ENCODE data around the gene ACTG1. TPM values are rescaled to one million over a fixed set of nuclear protein-coding genes. Genes with fewer than 3 reads are reported as not detected.

Gene ACTG1
- total RNA-seq, 1 donor from 2014 or later: 2,949 TPM

DNA sequence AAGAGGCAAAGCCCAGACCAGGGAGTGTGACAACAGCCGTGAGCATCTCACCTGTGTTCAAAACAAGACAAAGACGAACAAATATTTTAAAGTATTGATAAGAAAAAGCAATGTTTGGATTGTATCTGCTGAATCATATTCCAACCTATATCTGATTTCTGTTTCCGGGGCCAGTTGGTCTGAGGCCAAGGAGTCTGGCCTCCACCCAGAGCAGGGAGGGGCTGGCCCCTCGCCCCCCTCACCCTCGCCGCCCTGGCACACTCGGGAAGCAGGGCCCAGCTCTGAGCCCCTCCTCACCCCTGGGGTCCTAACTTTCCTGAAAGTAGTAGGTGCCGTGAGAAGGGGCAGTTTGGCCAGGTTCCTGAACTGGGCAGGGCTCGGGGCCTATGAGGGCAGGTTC, 48.0 kb downstream of the ACTG1 start:
- ChIA-PET CTCF (no interaction called here), POLR2A (no interaction called here)
- TF ChIP-seq, protein P1, sequence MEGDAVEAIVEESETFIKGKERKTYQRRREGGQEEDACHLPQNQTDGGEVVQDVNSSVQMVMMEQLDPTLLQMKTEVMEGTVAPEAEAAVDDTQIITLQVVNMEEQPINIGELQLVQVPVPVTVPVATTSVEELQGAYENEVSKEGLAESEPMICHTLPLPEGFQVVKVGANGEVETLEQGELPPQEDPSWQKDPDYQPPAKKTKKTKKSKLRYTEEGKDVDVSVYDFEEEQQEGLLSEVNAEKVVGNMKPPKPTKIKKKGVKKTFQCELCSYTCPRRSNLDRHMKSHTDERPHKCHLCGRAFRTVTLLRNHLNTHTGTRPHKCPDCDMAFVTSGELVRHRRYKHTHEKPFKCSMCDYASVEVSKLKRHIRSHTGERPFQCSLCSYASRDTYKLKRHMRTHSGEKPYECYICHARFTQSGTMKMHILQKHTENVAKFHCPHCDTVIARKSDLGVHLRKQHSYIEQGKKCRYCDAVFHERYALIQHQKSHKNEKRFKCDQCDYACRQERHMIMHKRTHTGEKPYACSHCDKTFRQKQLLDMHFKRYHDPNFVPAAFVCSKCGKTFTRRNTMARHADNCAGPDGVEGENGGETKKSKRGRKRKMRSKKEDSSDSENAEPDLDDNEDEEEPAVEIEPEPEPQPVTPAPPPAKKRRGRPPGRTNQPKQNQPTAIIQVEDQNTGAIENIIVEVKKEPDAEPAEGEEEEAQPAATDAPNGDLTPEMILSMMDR (IDR thresholded peaks at IDR 0.05): no peak
- Mint-ChIP-seq H3K27me3 (no peaks in the 10 kb centered on the region), H3K36me3 (ENCODE audit: low read depth) (no peaks in the 10 kb centered on the region), H3K9me3 (no peaks in the 10 kb centered on the region), H3K27ac (no peak overlapping the region), H3K4me3 (no peak overlapping the region), H3K4me1 (no peaks in the 10 kb centered on the region)
- ATAC-seq (ENCODE audit: low read depth) (no peak), DNase-seq (no peak)
- intact Hi-C loops (cut with micrococcal nuclease): no loop called here

DNA sequence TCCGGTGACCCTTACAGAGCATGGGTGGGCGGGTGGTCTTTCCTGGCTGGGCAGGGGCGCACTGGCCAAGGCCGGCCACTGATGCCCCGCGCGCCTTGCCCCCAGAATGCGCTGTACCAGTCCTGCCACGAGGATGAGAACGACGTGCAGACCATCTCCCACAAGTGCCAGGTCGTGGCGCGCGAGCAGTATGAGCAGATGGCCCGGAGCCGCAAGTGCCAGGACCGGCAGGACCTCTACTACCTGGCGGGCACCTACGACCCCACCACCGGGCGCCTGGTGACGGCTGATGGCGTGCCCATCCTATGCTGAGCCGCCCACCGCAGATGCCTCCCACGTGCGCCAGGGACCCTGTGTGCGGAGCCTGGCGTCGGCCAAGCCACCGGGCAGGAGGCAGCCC, 49.1 kb downstream of the ACTG1 start:
- DNase-seq: no peak
- TF ChIP-seq, protein P1 (IDR thresholded peaks at IDR 0.05): no peak
- no peak for ATAC-seq (ENCODE audit: low read depth)
- Mint-ChIP-seq H3K36me3 (ENCODE audit: low read depth) (no peaks in the 10 kb centered on the region), H3K4me3 (no peak overlapping the region), H3K27me3 (no peaks in the 10 kb centered on the region), H3K9me3 (no peaks in the 10 kb centered on the region), H3K27ac (no peak overlapping the region), H3K4me1 (no peaks in the 10 kb centered on the region)
- ChIA-PET POLR2A (no interaction called here), CTCF (no interaction called here)
- intact Hi-C loops (cut with micrococcal nuclease): no loop called here

DNA sequence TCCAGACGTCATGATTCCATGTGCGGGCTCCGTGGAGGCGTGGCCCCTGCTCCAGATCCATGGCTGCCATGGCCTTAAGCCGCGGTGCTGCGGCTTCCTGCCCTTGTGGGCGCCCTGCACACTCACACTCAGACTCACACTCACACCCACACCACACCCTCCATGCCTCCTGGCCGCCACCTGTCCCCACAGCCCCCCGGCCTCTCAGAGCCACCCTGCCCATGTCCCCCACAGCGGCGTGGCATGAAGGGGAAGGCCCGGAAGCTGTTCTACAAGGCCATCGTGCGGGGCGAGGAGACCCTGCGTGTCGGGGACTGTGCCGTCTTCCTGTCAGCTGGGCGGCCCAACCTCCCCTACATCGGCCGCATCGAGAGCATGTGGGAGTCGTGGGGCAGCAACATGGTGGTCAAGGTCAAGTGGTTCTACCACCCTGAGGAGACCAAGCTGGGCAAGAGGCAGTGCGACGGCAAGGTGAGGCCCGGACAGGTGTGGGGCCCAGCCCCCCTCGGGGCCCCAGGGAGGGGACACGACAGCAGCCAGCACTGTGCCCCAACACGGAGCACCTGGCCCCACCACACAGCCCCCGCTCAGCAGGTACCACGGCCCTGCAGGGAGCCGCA, 50.0 kb downstream of the ACTG1 start:
- ATAC-seq (ENCODE audit: low read depth): no peak
- Mint-ChIP-seq H3K27me3 (no peaks in the 10 kb centered on the region), H3K27ac (no peak overlapping the region), H3K4me1 (no peaks in the 10 kb centered on the region), H3K9me3 (no peaks in the 10 kb centered on the region), H3K36me3 (ENCODE audit: low read depth) (no peaks in the 10 kb centered on the region), H3K4me3 (no peak overlapping the region)
- ChIA-PET CTCF (no interaction called here), POLR2A (no interaction called here)
- TF ChIP-seq, protein P1 (IDR thresholded peaks at IDR 0.05): no peak
- DNase-seq: no peak
- intact Hi-C loops (cut with micrococcal nuclease): no loop called here

DNA sequence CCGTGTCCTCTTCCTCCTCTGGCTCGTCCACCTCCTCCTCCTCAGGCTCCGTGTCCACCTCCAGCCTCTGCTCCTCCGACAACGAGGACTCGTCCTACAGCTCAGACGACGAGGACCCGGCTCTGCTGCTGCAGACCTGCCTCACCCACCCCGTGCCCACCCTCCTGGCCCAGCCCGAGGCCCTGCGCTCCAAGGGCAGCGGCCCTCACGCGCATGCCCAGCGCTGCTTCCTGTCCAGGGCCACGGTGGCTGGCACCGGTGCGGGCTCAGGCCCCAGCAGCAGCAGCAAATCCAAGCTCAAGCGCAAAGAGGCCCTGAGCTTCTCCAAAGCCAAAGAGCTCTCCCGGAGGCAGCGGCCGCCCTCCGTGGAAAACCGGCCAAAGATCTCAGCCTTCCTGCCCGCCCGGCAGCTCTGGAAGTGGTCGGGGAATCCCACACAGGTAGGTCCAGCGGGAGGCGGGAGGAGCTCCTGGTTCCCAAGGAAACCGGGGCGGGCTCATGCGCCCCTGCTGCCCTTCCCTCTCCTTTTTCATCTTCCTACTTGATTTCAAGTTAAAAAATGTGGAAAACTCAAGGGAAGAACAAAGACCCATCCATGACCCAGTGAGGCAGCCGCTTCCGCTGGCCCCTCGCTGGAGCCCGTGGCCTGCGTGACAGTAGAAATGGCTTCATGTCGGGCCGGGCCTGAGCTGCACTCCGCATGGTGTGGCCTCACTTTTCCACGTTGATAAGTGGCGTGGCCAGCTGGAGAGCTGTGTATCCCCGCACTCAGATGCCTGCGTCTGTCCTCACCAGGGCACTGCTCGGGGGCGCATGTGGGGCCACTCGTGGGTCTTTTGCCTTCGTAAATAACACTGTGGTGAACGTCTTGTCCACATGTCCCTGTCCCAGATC, 50.7 kb downstream of the ACTG1 start:
- Mint-ChIP-seq H3K4me3 (no peak overlapping the region), H3K27me3 (no peaks in the 10 kb centered on the region), H3K36me3 (ENCODE audit: low read depth) (no peaks in the 10 kb centered on the region), H3K4me1 (no peaks in the 10 kb centered on the region), H3K9me3 (no peaks in the 10 kb centered on the region), H3K27ac (no peak overlapping the region)
- ChIA-PET POLR2A (no interaction called here), CTCF (no interaction called here)
- intact Hi-C loops (cut with micrococcal nuclease): no loop called here
- DNase-seq (no peak), ATAC-seq (ENCODE audit: low read depth) (no peak)
- TF ChIP-seq, protein P1 (IDR thresholded peaks at IDR 0.05): no peak

DNA sequence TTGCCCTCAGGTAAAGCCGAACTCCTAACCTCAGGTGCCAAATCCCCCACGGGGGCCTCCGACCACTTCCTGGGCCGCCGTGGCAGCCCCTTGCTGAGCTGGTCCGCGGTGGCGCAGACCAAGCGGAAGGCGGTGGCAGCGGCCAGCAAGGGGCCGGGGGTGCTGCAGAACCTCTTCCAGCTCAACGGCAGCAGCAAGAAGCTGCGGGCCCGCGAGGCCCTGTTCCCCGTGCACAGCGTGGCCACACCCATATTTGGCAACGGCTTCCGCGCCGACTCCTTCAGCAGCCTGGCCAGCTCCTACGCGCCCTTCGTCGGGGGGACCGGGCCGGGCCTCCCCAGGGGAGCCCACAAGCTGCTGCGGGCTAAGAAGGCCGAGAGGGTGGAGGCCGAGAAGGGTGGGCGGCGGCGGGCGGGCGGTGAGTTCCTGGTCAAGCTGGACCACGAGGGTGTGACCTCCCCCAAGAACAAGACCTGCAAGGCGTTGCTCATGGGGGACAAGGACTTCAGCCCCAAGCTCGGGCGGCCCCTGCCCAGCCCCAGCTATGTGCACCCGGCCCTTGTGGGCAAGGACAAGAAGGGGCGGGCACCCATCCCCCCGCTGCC, 51.6 kb downstream of the ACTG1 start:
- ATAC-seq (ENCODE audit: low read depth): no peak
- Mint-ChIP-seq H3K4me3 (no peak overlapping the region), H3K27ac (no peak overlapping the region), H3K9me3 (no peaks in the 10 kb centered on the region), H3K36me3 (ENCODE audit: low read depth) (no peaks in the 10 kb centered on the region), H3K27me3 (no peaks in the 10 kb centered on the region), H3K4me1 (no peaks in the 10 kb centered on the region)
- DNase-seq: no peak
- TF ChIP-seq, protein P1 (IDR thresholded peaks at IDR 0.05): no peak
- intact Hi-C loops (cut with micrococcal nuclease): no loop called here
- CTCF ChIA-PET: no interaction called here
- POLR2A ChIA-PET: no interaction called here
